ENCODE data around the gene RLIM.
A peak's percentile ranks its signal among the peaks of the same experiment; 100 is the strongest.

RLIM gene

GRCh38 chrX:74551934-74552333, 62.5 kb downstream of the RLIM start:
- TF ChIP-seq BACH2 (CRISPR knock-in tag; IDR thresholded peaks at IDR 0.05; ENCODE audit: borderline replicate concordance) (no peak), PATZ1 (CRISPR knock-in tag; IDR thresholded peaks at IDR 0.05; ENCODE audit: borderline replicate concordance) (no peak), TCF4 (CRISPR knock-in tag; IDR thresholded peaks at IDR 0.05; ENCODE audit: borderline replicate concordance) (no peak), SNAI2 (CRISPR knock-in tag; IDR thresholded peaks at IDR 0.05) (no peak), ZNF70 (CRISPR knock-in tag; IDR thresholded peaks at IDR 0.05) (no peak), CREB5 (CRISPR knock-in tag; IDR thresholded peaks at IDR 0.05; ENCODE audit: low read depth) (no peak), CSDC2 (CRISPR knock-in tag; IDR thresholded peaks at IDR 0.05) (no peak), PPARA (CRISPR knock-in tag; IDR thresholded peaks at IDR 0.05; ENCODE audit: borderline replicate concordance) (no peak), ZC3H10 (CRISPR knock-in tag; IDR thresholded peaks at IDR 0.05) (no peak), ARNTL (CRISPR knock-in tag; IDR thresholded peaks at IDR 0.05; ENCODE audit: borderline replicate concordance, low read depth) (no peak), ZFP3 (CRISPR knock-in tag; IDR thresholded peaks at IDR 0.05) (no peak), ZNF565 (CRISPR knock-in tag; conservative IDR thresholded peaks at IDR 0.05; ENCODE audit: low read depth) (no peak), ZNF8 (CRISPR knock-in tag; IDR thresholded peaks at IDR 0.05) (no peak), OSR1 (CRISPR knock-in tag; IDR thresholded peaks at IDR 0.05) (no peak), ZFP30 (CRISPR knock-in tag; IDR thresholded peaks at IDR 0.05) (no peak), RARB (CRISPR knock-in tag; IDR thresholded peaks at IDR 0.05) (no peak)
- TF ChIP-seq, protein P1, sequence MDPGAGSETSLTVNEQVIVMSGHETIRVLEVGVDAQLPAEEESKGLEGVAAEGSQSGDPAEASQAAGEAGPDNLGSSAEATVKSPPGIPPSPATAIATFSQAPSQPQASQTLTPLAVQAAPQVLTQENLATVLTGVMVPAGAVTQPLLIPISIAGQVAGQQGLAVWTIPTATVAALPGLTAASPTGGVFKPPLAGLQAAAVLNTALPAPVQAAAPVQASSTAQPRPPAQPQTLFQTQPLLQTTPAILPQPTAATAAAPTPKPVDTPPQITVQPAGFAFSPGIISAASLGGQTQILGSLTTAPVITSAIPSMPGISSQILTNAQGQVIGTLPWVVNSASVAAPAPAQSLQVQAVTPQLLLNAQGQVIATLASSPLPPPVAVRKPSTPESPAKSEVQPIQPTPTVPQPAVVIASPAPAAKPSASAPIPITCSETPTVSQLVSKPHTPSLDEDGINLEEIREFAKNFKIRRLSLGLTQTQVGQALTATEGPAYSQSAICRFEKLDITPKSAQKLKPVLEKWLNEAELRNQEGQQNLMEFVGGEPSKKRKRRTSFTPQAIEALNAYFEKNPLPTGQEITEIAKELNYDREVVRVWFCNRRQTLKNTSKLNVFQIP (CRISPR knock-in tag; IDR thresholded peaks at IDR 0.05; ENCODE audit: borderline replicate concordance, low read depth), result no peak
- ATAC-seq, result no peak

- no peak for TF ChIP-seq TOX (CRISPR knock-in tag; IDR thresholded peaks at IDR 0.05; ENCODE audit: borderline replicate concordance)
- peak; percentile 97 for ATAC-seq
Observed at GRCh38 chrX:74550295-74550802, 64.1 kb downstream of the RLIM start.

DNA sequence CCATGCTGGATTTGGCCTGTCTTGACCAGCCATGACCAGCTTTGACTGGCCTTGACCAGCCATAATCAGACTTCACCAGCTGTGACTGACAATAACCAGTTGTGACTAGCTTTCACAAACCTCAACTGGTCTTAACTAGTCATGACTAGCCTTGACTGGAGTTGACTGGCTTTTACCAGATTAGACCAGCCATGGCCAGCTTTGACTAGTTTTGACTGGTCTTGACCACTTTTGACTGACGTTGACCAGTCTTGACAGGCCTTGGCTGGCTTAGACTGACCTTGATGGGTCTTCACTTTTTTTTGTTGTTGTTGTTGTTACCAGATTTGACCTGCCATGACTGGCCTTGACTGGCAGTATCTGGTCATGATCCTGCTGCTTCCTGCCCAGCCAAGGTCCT, 67.4 kb downstream of the RLIM start:
- no peak for ATAC-seq

GRCh38 chrX:74545880-74546523, 68.4 kb downstream of the RLIM start:
- no peak for ATAC-seq

More for the DNA sequence above, 67.4 kb downstream of the RLIM start:
- TF ChIP-seq ZNF565 (CRISPR knock-in tag; conservative IDR thresholded peaks at IDR 0.05; ENCODE audit: low read depth) (no peak), TCF4 (CRISPR knock-in tag; IDR thresholded peaks at IDR 0.05; ENCODE audit: borderline replicate concordance) (no peak), BACH2 (CRISPR knock-in tag; IDR thresholded peaks at IDR 0.05; ENCODE audit: borderline replicate concordance) (no peak), ESRRG (CRISPR knock-in tag; IDR thresholded peaks at IDR 0.05) (no peak), ARNTL (CRISPR knock-in tag; IDR thresholded peaks at IDR 0.05; ENCODE audit: borderline replicate concordance, low read depth) (no peak), RARB (CRISPR knock-in tag; IDR thresholded peaks at IDR 0.05) (no peak), TOX (CRISPR knock-in tag; IDR thresholded peaks at IDR 0.05; ENCODE audit: borderline replicate concordance) (no peak), ZNF8 (CRISPR knock-in tag; IDR thresholded peaks at IDR 0.05) (no peak), ZFP30 (CRISPR knock-in tag; IDR thresholded peaks at IDR 0.05) (no peak), SNAI2 (CRISPR knock-in tag; IDR thresholded peaks at IDR 0.05) (no peak), ISL1 (CRISPR knock-in tag; IDR thresholded peaks at IDR 0.05) (no peak), GLIS3 (CRISPR knock-in tag; IDR thresholded peaks at IDR 0.05) (no peak), ZC3H10 (CRISPR knock-in tag; IDR thresholded peaks at IDR 0.05) (no peak)
- TF ChIP-seq, protein P2, sequence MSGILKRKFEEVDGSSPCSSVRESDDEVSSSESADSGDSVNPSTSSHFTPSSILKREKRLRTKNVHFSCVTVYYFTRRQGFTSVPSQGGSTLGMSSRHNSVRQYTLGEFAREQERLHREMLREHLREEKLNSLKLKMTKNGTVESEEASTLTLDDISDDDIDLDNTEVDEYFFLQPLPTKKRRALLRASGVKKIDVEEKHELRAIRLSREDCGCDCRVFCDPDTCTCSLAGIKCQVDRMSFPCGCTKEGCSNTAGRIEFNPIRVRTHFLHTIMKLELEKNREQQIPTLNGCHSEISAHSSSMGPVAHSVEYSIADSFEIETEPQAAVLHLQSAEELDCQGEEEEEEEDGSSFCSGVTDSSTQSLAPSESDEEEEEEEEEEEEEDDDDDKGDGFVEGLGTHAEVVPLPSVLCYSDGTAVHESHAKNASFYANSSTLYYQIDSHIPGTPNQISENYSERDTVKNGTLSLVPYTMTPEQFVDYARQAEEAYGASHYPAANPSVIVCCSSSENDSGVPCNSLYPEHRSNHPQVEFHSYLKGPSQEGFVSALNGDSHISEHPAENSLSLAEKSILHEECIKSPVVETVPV (CRISPR knock-in tag; IDR thresholded peaks at IDR 0.05), result no peak

More at GRCh38 chrX:74545880-74546523, 68.4 kb downstream of the RLIM start:
- TF ChIP-seq ZNF565 (CRISPR knock-in tag; conservative IDR thresholded peaks at IDR 0.05; ENCODE audit: low read depth) (no peak), PATZ1 (CRISPR knock-in tag; IDR thresholded peaks at IDR 0.05; ENCODE audit: borderline replicate concordance) (no peak)

Data from SK-N-SH treated with all-trans-retinoic acid at 6 μM for 48 hours (cell line).